H1 (cell line): ENCODE results near the gene RPLP2. TPM values are rescaled to one million over a fixed set of nuclear protein-coding genes. Genes with fewer than 3 reads are reported as not detected.
A peak's percentile ranks its signal among the peaks of the same experiment; 100 is the strongest.

ENCODE experiments used
- CTCF ChIA-PET: fragments of 300-600 bp; sonication (Branson Sonifier 250); formaldehyde crosslinking; loops from one replicate; lab custom pipeline; 2021; ENCODE audit not compliant: partially characterized antibody; lab: Charles Lee
- POLR2A ChIA-PET: fragments of 300-600 bp; sonication (Branson Sonifier 250); formaldehyde crosslinking; loops from one replicate; lab custom pipeline; 2021; ENCODE audit warnings: inconsistent platforms; ENCODE audit not compliant: partially characterized antibody; lab: Charles Lee
- DNase-seq, 2 experiments: peaks; one replicate each; pipeline versions ENCODE4 v3.0.0 to v3.0.0-alpha.2; 2010 to 2022; ENCODE audit warnings: low spot score in 2 of 2, low read depth in 1 of 2, mixed read lengths in 1 of 2
- FAIRE-seq: peaks from 2 replicates; lab custom pipeline; 2011; peaks lifted over from hg19 to GRCh38; lab: Jason Lieb, UNC
- H2AFZ ChIP-seq: 2 replicates; pipeline ENCODE4 v1.8.1; 2012; ENCODE audit warnings: low read length, inconsistent platforms
- H2AK5ac ChIP-seq: 2 replicates; pipeline ENCODE4 v1.6.1; 2013; ENCODE audit warnings: low read depth, low read length
- H2BK120ac ChIP-seq: replicated peaks from 2 replicates; pipeline ENCODE3; 2013; ENCODE audit warnings: low read depth, low read length, inconsistent platforms
- H2BK12ac ChIP-seq: 2 replicates; pipeline ENCODE4 v1.6.1; 2013; ENCODE audit warnings: low read depth, low read length
- H2BK15ac ChIP-seq: 2 replicates; pipeline ENCODE4 v1.6.1; 2013; ENCODE audit warnings: low read length
- H2BK20ac ChIP-seq: 2 replicates; pipeline ENCODE4 v1.6.1; 2013; ENCODE audit warnings: low read length
- H2BK5ac ChIP-seq: 2 replicates; pipeline ENCODE4 v1.6.1; 2013; ENCODE audit warnings: low read depth, low read length
- H3K14ac ChIP-seq: 2 replicates; pipeline ENCODE4 v1.6.1; 2013; ENCODE audit warnings: inconsistent platforms; ENCODE audit not compliant: insufficient read length
- H3K18ac ChIP-seq: 2 replicates; pipeline ENCODE4 v1.6.1; 2013; ENCODE audit warnings: low read length; ENCODE audit errors: extremely low read depth
- H3K23ac ChIP-seq: 2 replicates; pipeline ENCODE4 v1.6.1; 2013; ENCODE audit warnings: inconsistent platforms; ENCODE audit not compliant: insufficient read length
- H3K23me2 ChIP-seq: 2 replicates; pipeline ENCODE4 v1.6.1; 2013; ENCODE audit warnings: low read depth, low read length
- H3K27ac ChIP-seq: 2 replicates; pipeline ENCODE4 v1.6.1; 2011; ENCODE audit warnings: low read depth, low read length, inconsistent platforms
- H3K27me3 ChIP-seq, 4 experiments: replicated peaks in 1 of 4; 1 replicate in 1 of 4; 2 replicates in 3 of 4; pipeline versions ENCODE4 v1.6.1 to v1.8.1; 2011 to 2013; ENCODE audit warnings: low read length in 3 of 4, mild to moderate bottlenecking in 3 of 4, inconsistent platforms in 2 of 4, mixed read lengths in 2 of 4, moderate library complexity in 1 of 4; ENCODE audit not compliant: control insufficient read depth in 3 of 4, insufficient read depth in 3 of 4; ENCODE audit errors: extremely low read depth in 1 of 4
- H3K36me3 ChIP-seq, 4 experiments: 2 replicates each; pipeline versions ENCODE4 v1.6.1 to v1.8.1; 2011 to 2013; ENCODE audit warnings: mild to moderate bottlenecking in 4 of 4, low read length in 3 of 4, moderate library complexity in 2 of 4, control low read depth in 1 of 4, inconsistent platforms in 1 of 4; ENCODE audit not compliant: insufficient read depth in 4 of 4, control insufficient read depth in 2 of 4
- H3K4ac ChIP-seq: replicated peaks from 2 replicates; pipeline ENCODE3; 2013; ENCODE audit warnings: low read length, low read depth, mixed read lengths, inconsistent platforms; ENCODE audit not compliant: insufficient read length
- H3K4me1 ChIP-seq, 4 experiments: replicated peaks in 1 of 4; 1 replicate in 1 of 4; 2 replicates in 3 of 4; pipeline versions ENCODE4 v1.6.1 to v1.8.1; 2011 to 2013; ENCODE audit warnings: low read length in 3 of 4, inconsistent platforms in 2 of 4, mixed read lengths in 1 of 4; ENCODE audit not compliant: insufficient read depth in 4 of 4, control insufficient read depth in 3 of 4
- H3K4me2 ChIP-seq, 2 experiments: 2 replicates each; pipeline versions ENCODE4 v1.6.1 to v1.8.1; 2011 to 2013; ENCODE audit warnings: low read depth in 2 of 2, low read length in 2 of 2, control low read depth in 1 of 2, inconsistent platforms in 1 of 2, mild to moderate bottlenecking in 1 of 2; ENCODE audit not compliant: insufficient read depth in 1 of 2
- H3K4me3 ChIP-seq, 4 experiments: fragments of 200-600, 300-600 bp in 1 of 4; sonication (generic), shearing (Covaris generic), sonication (Bioruptor Twin) in 1 of 4; 2 replicates each; pipeline versions ENCODE4 v1.5.1 to v1.8.1; 2011 to 2016; ENCODE audit warnings: low read length in 4 of 4, low read depth in 3 of 4, control low read depth in 2 of 4, inconsistent platforms in 2 of 4, mild to moderate bottlenecking in 2 of 4, mixed read lengths in 1 of 4, moderate library complexity in 1 of 4; ENCODE audit not compliant: insufficient read depth in 2 of 4; ENCODE audit errors: extremely low read depth in 1 of 4
- H3K56ac ChIP-seq: replicated peaks from 2 replicates; pipeline ENCODE3; 2013; ENCODE audit warnings: low read depth, mild to moderate bottlenecking, mixed read lengths, low read length, inconsistent platforms; ENCODE audit not compliant: insufficient read length
- H3K79me1 ChIP-seq: 2 replicates; pipeline ENCODE4 v1.6.1; 2013; ENCODE audit warnings: low read depth, low read length, control low read depth
- H3K79me2 ChIP-seq, 2 experiments: 2 replicates each; pipeline versions ENCODE4 v1.6.1 to v1.8.1; 2012 to 2013; ENCODE audit warnings: low read length in 2 of 2, mild to moderate bottlenecking in 2 of 2, inconsistent platforms in 1 of 2; ENCODE audit not compliant: insufficient read depth in 2 of 2, control insufficient read depth in 1 of 2
- H3K9ac ChIP-seq, 4 experiments: replicated peaks in 1 of 4; 1 replicate in 1 of 4; 2 replicates in 3 of 4; pipeline versions ENCODE4 v1.6.1 to v1.8.1; 2011 to 2013; ENCODE audit warnings: low read depth in 3 of 4, low read length in 3 of 4, control low read depth in 2 of 4, mild to moderate bottlenecking in 2 of 4, moderate library complexity in 2 of 4, inconsistent platforms in 1 of 4; ENCODE audit errors: extremely low read depth in 1 of 4
- H3K9me3 ChIP-seq, 2 experiments: 2 replicates each; pipeline versions ENCODE4 v1.6.1 to v1.8.1; 2012 to 2013; ENCODE audit warnings: mild to moderate bottlenecking in 2 of 2, moderate library complexity in 2 of 2, control low read depth in 1 of 2, inconsistent platforms in 1 of 2, low read depth in 1 of 2, low read length in 1 of 2, mixed read lengths in 1 of 2; ENCODE audit not compliant: insufficient read depth in 2 of 2
- H4K20me1 ChIP-seq, 2 experiments: replicated peaks in 1 of 2; 2 replicates each; pipeline versions ENCODE3 to v1.8.1; 2011 to 2013; ENCODE audit warnings: inconsistent platforms in 2 of 2, low read length in 2 of 2, mild to moderate bottlenecking in 1 of 2; ENCODE audit not compliant: insufficient read depth in 2 of 2, control insufficient read depth in 1 of 2
- H4K5ac ChIP-seq: 2 replicates; pipeline ENCODE4 v1.6.1; 2013; ENCODE audit warnings: low read length, low read depth, mixed read lengths, inconsistent platforms; ENCODE audit not compliant: insufficient read length
- H4K8ac ChIP-seq: 2 replicates; pipeline ENCODE4 v1.8.0; 2013; ENCODE audit warnings: mild to moderate bottlenecking, moderate library complexity, low read length, inconsistent platforms; ENCODE audit not compliant: insufficient read depth; ENCODE audit errors: extremely low read depth
- H4K91ac ChIP-seq: replicated peaks from 2 replicates; pipeline ENCODE3; 2013; ENCODE audit warnings: low read length, mixed read lengths, inconsistent platforms; ENCODE audit not compliant: insufficient read length
- BRCA1 ChIP-seq: IDR thresholded peaks from 2 replicates; pipeline ENCODE4 v1.6.1; 2012; ENCODE audit warnings: low read depth, low read length, improper control_type of control experiment
- CBX8 ChIP-seq: fragments of 300-800, 300-1000 bp; sonication (generic); IDR thresholded peaks from 2 replicates; pipeline ENCODE4 v1.7.1; 2016; ENCODE audit warnings: low read depth, low read length, borderline replicate concordance
- KDM5A ChIP-seq: fragments of 200-600 bp; IDR thresholded peaks from 2 replicates; pipeline ENCODE4 v1.7.1; 2012; ENCODE audit warnings: mild to moderate bottlenecking, low read length, inconsistent platforms, mixed read lengths
- POLR2AphosphoS5 ChIP-seq: IDR thresholded peaks from 2 replicates; pipeline ENCODE4 v1.6.1; 2011; ENCODE audit warnings: low read depth, low read length
- USF2 ChIP-seq: IDR thresholded peaks from 2 replicates; pipeline ENCODE4 v1.6.1; 2011; ENCODE audit warnings: low read length, improper control_type of control experiment
- WGBS, 2 experiments: shearing (Covaris generic) in 1 of 2; methylation state at CpG; one replicate each; pipeline versions ENCODE4 v1.1.6 to v1.1.7; 2013 to 2015; ENCODE audit warnings: low lambda C conversion rate in 2 of 2, mixed read lengths in 2 of 2, inconsistent platforms in 1 of 2, low coverage in 1 of 2, missing lambda C conversion rate in 1 of 2; ENCODE audit not compliant: insufficient replicate concordance in 2 of 2, insufficient coverage in 1 of 2, insufficient read length in 1 of 2; ENCODE audit errors: extremely low coverage in 1 of 2, missing lambda C conversion rate in 1 of 2; 5-methylcytosine and 5-hydroxymethylcytosine counted together
- polyA plus RNA-seq, 7 experiments: library from polyadenylated mRNA; depleted of rRNA in 3 of 7; stranded (reverse) in 5 of 7; unstranded in 2 of 7; fragments of >200 nt in 5 of 7; fragments of 200-250 nt in 2 of 7; gene quantifications; 1 replicate in 5 of 7; 2 replicates in 1 of 7; 4 replicates in 1 of 7; pipeline versions ENCODE4 v1.2.1 to v1.2.3, GENCODE V29; 2011 to 2013; ENCODE audit warnings: missing spikeins in 2 of 7, mixed read lengths in 2 of 7
- total RNA-seq: library from RNA; stranded (reverse); fragmentation: NEBNext Ultra II Directional; extraction: Animal tissue kit (Norgen Biotek cat#: 25700); gene quantifications from 2 replicates; pipeline ENCODE4 v1.2.1, GENCODE V29; 2021

Gene RPLP2
- total and polyA plus RNA-seq, 2 of the 8 experiments (the other 6 are each of a cell fraction or from before 2014, with no cell fraction given): 1,789 to 2,106 TPM

- no peak overlapping the region for H2BK12ac ChIP-seq
- H3K4me2 ChIP-seq: no peak overlapping the region
- CTCF ChIA-PET: interaction anchor here (0.5 to 5.2 kb wide), 14 partner anchors 9 to 705 kb away, joined by 3 to 26 read pairs (median 4); partner anchors contain the start of genes CRACR2B and PNPLA2
- peak overlapping the region; percentile 53 for H3K4ac ChIP-seq
- no peaks in the 10 kb centered on the region for H3K9me3 ChIP-seq
- no peak overlapping the region for H2BK120ac ChIP-seq
- H4K5ac ChIP-seq: no peak overlapping the region
- no peak for DNase-seq
- H3K79me2 ChIP-seq: peaks cover 0 to 15% of the 10 kb centered on the region in 2 experiments; a peak in 2 of 4 replicates
- peaks cover 9% of the 10 kb centered on the region; the same call in 1 of the 2 replicates for H3K79me1 ChIP-seq
- H3K4me3 ChIP-seq: no peak overlapping the region
- no peak overlapping the region for H4K91ac ChIP-seq
- no peak overlapping the region for H2AK5ac ChIP-seq
- peak overlapping the region; percentile 5; the same call in 1 of the 2 replicates for H4K8ac ChIP-seq
- H2BK5ac ChIP-seq: peak overlapping the region; percentile 7; the same call in 1 of the 2 replicates
- POLR2A ChIA-PET: interaction anchor here (1.0 to 40.4 kb wide), 4 partner anchors 10 to 27 kb away, joined by 3 to 1917 read pairs (median 119); partner anchors contain the start of genes CD151, CEND1, CRACR2B and PIDD1
- 86% methylated on average over 8 of the region's 8 CpGs; no CpG with 5 or more reads in 1 of the 2 experiments for WGBS, 2 experiments
- H3K27me3 ChIP-seq: no peaks in the 10 kb centered on the region; a peak in 1 of 7 replicates
- no peak overlapping the region for H3K56ac ChIP-seq
- H2AFZ ChIP-seq: no peak overlapping the region
- H3K9ac ChIP-seq: no peak overlapping the region
- no peak overlapping the region for H3K18ac ChIP-seq
- H2BK15ac ChIP-seq: no peak overlapping the region
- H4K20me1 ChIP-seq: peaks cover 3 to 40% of the 10 kb centered on the region in 2 experiments
- no peak overlapping the region for H3K27ac ChIP-seq
- no peak overlapping the region for H3K23ac ChIP-seq
- no peak overlapping the region for H2BK20ac ChIP-seq
- no peak overlapping the region for H3K14ac ChIP-seq
- H3K36me3 ChIP-seq: peaks cover 10 to 30% (median 24%) of the 10 kb centered on the region in 4 experiments; a peak in 7 of 8 replicates
- peaks cover 0 to 22% (median 16%) of the 10 kb centered on the region in 4 experiments; a peak in 6 of 7 replicates for H3K4me1 ChIP-seq
- peaks cover 15% of the 10 kb centered on the region; the same call in 1 of the 2 replicates for H3K23me2 ChIP-seq
- no peak for FAIRE-seq
- TF ChIP-seq BRCA1 (no peak), USF2 (no peak), CBX8 (no peak), KDM5A (no peak), POLR2AphosphoS5 (no peak)
Observed at GRCh38 chr11:837990-838307, 28.2 kb downstream of the RPLP2 start.
